Stimulated activated CD4-positive, alpha-beta T cell treated with anti-CD3 and anti-CD28 coated beads, Interleukin-12 subunit alpha, Interleukin-12 subunit beta, amount 100 ng/mL, for 24 hours (primary cell): Measurements from ENCODE around the gene CTBP2.

Experiments
- DNase-seq, 2 experiments: peaks; one replicate each; pipeline ENCODE4 v3.0.0-alpha.2; 2020; ENCODE audit warnings: low read depth in 2 of 2

CTBP2 gene

GRCh38 chr10:125043841-125044658 is 116.3 kb downstream of the CTBP2 start:
- no peak for DNase-seq

GRCh38 chr10:125041856-125042506 is 118.4 kb downstream of the CTBP2 start:
- no peak for DNase-seq

GRCh38 chr10:125039354-125039769 is 121.0 kb downstream of the CTBP2 start:
- DNase-seq = no peak

- no peak for DNase-seq
These were observed 121.7 kb downstream of the CTBP2 start for GRCh38 chr10:125038637-125039036.

GRCh38 chr10:125037145-125037877 is 123.1 kb downstream of the CTBP2 start:
- no peak for DNase-seq

- no peak for DNase-seq
These were observed 124.6 kb downstream of the CTBP2 start for GRCh38 chr10:125035588-125036295.

GRCh38 chr10:125035136-125035535 is 125.2 kb downstream of the CTBP2 start:
- no peak for DNase-seq

GRCh38 chr10:125034675-125035074 is 125.7 kb downstream of the CTBP2 start:
- no peak for DNase-seq

GRCh38 chr10:125033146-125033924 is 127.0 kb downstream of the CTBP2 start:
- DNase-seq = no peak

GRCh38 chr10:125032474-125033020 is 127.8 kb downstream of the CTBP2 start:
- DNase-seq = no peak

GRCh38 chr10:125030567-125031197 is 129.7 kb downstream of the CTBP2 start:
- no peak for DNase-seq

- no peak for DNase-seq
These were observed 130.7 kb downstream of the CTBP2 start for GRCh38 chr10:125029584-125030242.

GRCh38 chr10:125027871-125028869 is 132.2 kb downstream of the CTBP2 start:
- no peak for DNase-seq

- no peak for DNase-seq
These were observed 133.2 kb downstream of the CTBP2 start for GRCh38 chr10:125026974-125027735.

GRCh38 chr10:125026036-125026931 is 134.1 kb downstream of the CTBP2 start:
- no peak for DNase-seq

GRCh38 chr10:125025341-125025740 is 135.0 kb downstream of the CTBP2 start:
- no peak for DNase-seq
